ENCODE results near the gene PRKCG.

Gene PRKCG

GRCh38 chr19:53909471-53910169, 27.6 kb downstream of the PRKCG start:
- Histone ChIP-seq H3K9me3 (ENCODE audit: control extremely low read depth in 1 of 5, control insufficient read depth in 4 of 5, insufficient read depth in 2 of 5, low read depth in 1 of 5, low read length in 4 of 5) (no peaks in the 10 kb centered on the region), H3K4me1 (ENCODE audit: control extremely low read depth in 1 of 4, control insufficient read depth in 4 of 4, insufficient read depth in 4 of 4, low read length in 3 of 4) (peaks cover 0 to 13% (median 8%) of the 10 kb centered on the region in 4 experiments), H3K27me3 (replicated peaks in 2 of 5; ENCODE audit: control insufficient read depth in 4 of 5, insufficient read depth in 5 of 5, low read length in 4 of 5) (peaks cover 0 to 89% (median 30%) of the 10 kb centered on the region in 5 experiments), H3K4me3 (ENCODE audit: control insufficient read depth in 1 of 7, extremely low read depth in 1 of 7, insufficient read depth in 4 of 7, low read depth in 2 of 7, low read length in 6 of 7) (no peak overlapping the region), H3K27ac (ENCODE audit: insufficient read depth in 1 of 2, low read depth in 1 of 2, low read length in 2 of 2, poor library complexity in 1 of 2, severe bottlenecking in 2 of 2) (no peak overlapping the region), H3K36me3 (ENCODE audit: control insufficient read depth in 4 of 4, insufficient read depth in 4 of 4, low read length in 3 of 4) (no peaks in the 10 kb centered on the region)
- ChIA-PET CTCF (no interaction called here), POLR2A (interaction anchor here (0.7 kb wide), 1 partner anchor 378 kb away, joined by 3 read pairs; no protein-coding TSS in a partner anchor)
- 2% methylated on average over 45 of the region's 47 CpGs for WGBS (ENCODE audit: insufficient coverage)
- DNase-seq, result no peak

- 1% methylated on average over 12 of the region's 13 CpGs for WGBS (ENCODE audit: insufficient coverage)
- H3K9me3 ChIP-seq (ENCODE audit: control extremely low read depth in 1 of 5, control insufficient read depth in 4 of 5, insufficient read depth in 2 of 5, low read depth in 1 of 5, low read length in 4 of 5), result no peaks in the 10 kb centered on the region
- no peak overlapping the region for H3K27ac ChIP-seq (ENCODE audit: insufficient read depth in 1 of 2, low read depth in 1 of 2, low read length in 2 of 2, poor library complexity in 1 of 2, severe bottlenecking in 2 of 2)
- POLR2A ChIA-PET, result interaction anchor here (0.7 kb wide), 1 partner anchor 377 kb away, joined by 3 read pairs; no protein-coding TSS in a partner anchor
- DNase-seq, result no peak
- H3K27me3 ChIP-seq (replicated peaks in 2 of 5; ENCODE audit: control insufficient read depth in 4 of 5, insufficient read depth in 5 of 5, low read length in 4 of 5), result peaks cover 0 to 87% (median 30%) of the 10 kb centered on the region in 5 experiments
- H3K36me3 ChIP-seq (ENCODE audit: control insufficient read depth in 4 of 4, insufficient read depth in 4 of 4, low read length in 3 of 4), result no peaks in the 10 kb centered on the region
- CTCF ChIA-PET, result no interaction called here
- no peak overlapping the region for H3K4me3 ChIP-seq (ENCODE audit: control insufficient read depth in 1 of 7, extremely low read depth in 1 of 7, insufficient read depth in 4 of 7, low read depth in 2 of 7, low read length in 6 of 7)
- H3K4me1 ChIP-seq (ENCODE audit: control extremely low read depth in 1 of 4, control insufficient read depth in 4 of 4, insufficient read depth in 4 of 4, low read length in 3 of 4), result peaks cover 0 to 13% (median 8%) of the 10 kb centered on the region in 4 experiments
These were observed 28.1 kb downstream of the PRKCG start for GRCh38 chr19:53910170-53910518.

DNA sequence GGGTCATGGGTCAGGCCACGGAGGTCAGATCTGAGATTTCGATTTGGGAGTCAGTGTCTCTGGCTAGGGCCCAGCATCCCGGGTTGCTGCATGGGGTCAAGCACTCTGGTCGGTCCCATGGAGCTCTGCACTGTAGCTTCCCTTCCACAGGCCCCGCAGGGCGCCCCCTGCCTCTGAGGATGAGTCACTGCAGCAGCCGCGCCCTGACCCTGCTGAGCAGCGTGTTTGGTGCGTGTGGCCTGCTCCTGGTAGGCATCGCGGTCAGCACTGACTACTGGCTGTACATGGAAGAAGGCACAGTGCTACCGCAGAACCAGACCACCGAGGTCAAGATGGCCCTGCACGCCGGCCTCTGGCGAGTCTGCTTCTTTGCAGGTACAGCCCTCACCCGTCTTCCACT, 30.7 kb downstream of the PRKCG start:
- WGBS (ENCODE audit: insufficient coverage), result 72% methylated on average over 17 of the region's 18 CpGs
- ChIA-PET CTCF (interaction anchor here (1.1 to 1.7 kb wide), 2 partner anchors 16 to 111 kb away, joined by 3 to 6 read pairs; no protein-coding TSS in a partner anchor), POLR2A (no interaction called here)
- Histone ChIP-seq H3K36me3 (ENCODE audit: control insufficient read depth in 4 of 4, insufficient read depth in 4 of 4, low read length in 3 of 4) (no peaks in the 10 kb centered on the region), H3K4me1 (ENCODE audit: control extremely low read depth in 1 of 4, control insufficient read depth in 4 of 4, insufficient read depth in 4 of 4, low read length in 3 of 4) (peaks cover 0 to 11% (median 7%) of the 10 kb centered on the region in 4 experiments), H3K4me3 (ENCODE audit: control insufficient read depth in 1 of 7, extremely low read depth in 1 of 7, insufficient read depth in 4 of 7, low read depth in 2 of 7, low read length in 6 of 7) (no peak overlapping the region), H3K9me3 (ENCODE audit: control extremely low read depth in 1 of 5, control insufficient read depth in 4 of 5, insufficient read depth in 2 of 5, low read depth in 1 of 5, low read length in 4 of 5) (no peaks in the 10 kb centered on the region), H3K27me3 (replicated peaks in 2 of 5; ENCODE audit: control insufficient read depth in 4 of 5, insufficient read depth in 5 of 5, low read length in 4 of 5) (peaks cover 0 to 66% (median 25%) of the 10 kb centered on the region in 5 experiments), H3K27ac (ENCODE audit: insufficient read depth in 1 of 2, low read depth in 1 of 2, low read length in 2 of 2, poor library complexity in 1 of 2, severe bottlenecking in 2 of 2) (no peak overlapping the region)
- DNase-seq, result no peak

DNA sequence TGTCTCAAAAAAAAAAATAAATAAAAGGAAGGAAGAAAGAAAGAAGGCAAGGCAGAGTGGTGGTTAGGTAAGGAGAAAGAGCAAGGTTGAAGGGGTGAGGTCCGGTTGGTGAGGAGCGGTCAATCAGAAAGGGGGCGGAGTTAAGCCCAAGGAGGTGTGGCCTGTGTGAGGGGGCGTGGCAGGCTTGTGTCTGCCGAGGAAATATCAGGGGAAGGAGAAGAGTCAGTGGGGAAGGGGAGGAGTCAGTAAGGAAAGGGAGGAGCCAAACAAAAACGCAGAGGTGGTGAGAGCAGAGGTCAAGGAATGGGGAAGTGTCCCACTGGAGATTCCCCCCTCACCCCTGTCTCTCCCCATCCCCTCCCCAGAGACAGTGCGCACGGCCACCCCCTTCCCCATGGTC, 33.0 kb downstream of the PRKCG start:
- H3K27ac ChIP-seq (ENCODE audit: insufficient read depth in 1 of 2, low read depth in 1 of 2, low read length in 2 of 2, poor library complexity in 1 of 2, severe bottlenecking in 2 of 2), result no peak overlapping the region
- H3K9me3 ChIP-seq (ENCODE audit: control extremely low read depth in 1 of 5, control insufficient read depth in 4 of 5, insufficient read depth in 2 of 5, low read depth in 1 of 5, low read length in 4 of 5), result no peaks in the 10 kb centered on the region
- POLR2A ChIA-PET, result no interaction called here
- CTCF ChIA-PET, result no interaction called here
- H3K36me3 ChIP-seq (ENCODE audit: control insufficient read depth in 4 of 4, insufficient read depth in 4 of 4, low read length in 3 of 4), result no peaks in the 10 kb centered on the region
- H3K27me3 ChIP-seq (replicated peaks in 2 of 5; ENCODE audit: control insufficient read depth in 4 of 5, insufficient read depth in 5 of 5, low read length in 4 of 5), result peaks cover 0 to 46% (median 10%) of the 10 kb centered on the region in 5 experiments
- 69% methylated on average over 6 of the region's 8 CpGs for WGBS (ENCODE audit: insufficient coverage)
- H3K4me3 ChIP-seq (ENCODE audit: control insufficient read depth in 1 of 7, extremely low read depth in 1 of 7, insufficient read depth in 4 of 7, low read depth in 2 of 7, low read length in 6 of 7), result no peak overlapping the region
- no peak for DNase-seq
- H3K4me1 ChIP-seq (ENCODE audit: control extremely low read depth in 1 of 4, control insufficient read depth in 4 of 4, insufficient read depth in 4 of 4, low read length in 3 of 4), result no peaks in the 10 kb centered on the region

DNA sequence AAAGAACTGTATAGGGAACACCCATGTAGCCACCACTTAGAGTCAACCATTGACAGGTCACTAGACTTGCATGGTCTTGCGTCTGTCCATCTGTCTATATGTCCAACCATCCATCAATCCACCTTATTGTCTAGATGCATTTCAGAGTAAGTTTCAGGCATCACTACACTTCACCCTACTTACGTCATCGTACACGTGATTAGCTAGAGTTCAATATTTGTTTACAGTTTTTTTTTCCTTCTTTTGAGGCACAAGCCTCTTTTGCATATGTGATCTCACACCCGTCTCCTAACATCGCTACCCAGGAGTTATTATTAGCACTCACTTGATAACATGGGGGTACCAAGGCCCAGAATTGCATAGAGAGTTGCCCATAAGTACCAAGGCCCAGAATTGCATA, 34.0 kb downstream of the PRKCG start:
- WGBS (ENCODE audit: insufficient coverage), result 82% methylated on average over 4 of the region's 6 CpGs
- Histone ChIP-seq H3K27ac (ENCODE audit: insufficient read depth in 1 of 2, low read depth in 1 of 2, low read length in 2 of 2, poor library complexity in 1 of 2, severe bottlenecking in 2 of 2) (no peak overlapping the region), H3K4me1 (ENCODE audit: control extremely low read depth in 1 of 4, control insufficient read depth in 4 of 4, insufficient read depth in 4 of 4, low read length in 3 of 4) (no peaks in the 10 kb centered on the region), H3K9me3 (ENCODE audit: control extremely low read depth in 1 of 5, control insufficient read depth in 4 of 5, insufficient read depth in 2 of 5, low read depth in 1 of 5, low read length in 4 of 5) (no peaks in the 10 kb centered on the region), H3K27me3 (replicated peaks in 2 of 5; ENCODE audit: control insufficient read depth in 4 of 5, insufficient read depth in 5 of 5, low read length in 4 of 5) (peaks cover 0 to 36% (median 5%) of the 10 kb centered on the region in 5 experiments), H3K36me3 (ENCODE audit: control insufficient read depth in 4 of 4, insufficient read depth in 4 of 4, low read length in 3 of 4) (no peaks in the 10 kb centered on the region), H3K4me3 (ENCODE audit: control insufficient read depth in 1 of 7, extremely low read depth in 1 of 7, insufficient read depth in 4 of 7, low read depth in 2 of 7, low read length in 6 of 7) (no peak overlapping the region)
- DNase-seq, result no peak
- ChIA-PET POLR2A (no interaction called here), CTCF (no interaction called here)

GRCh38 chr19:53917356-53917755, 35.4 kb downstream of the PRKCG start:
- DNase-seq, result no peak
- Histone ChIP-seq H3K27ac (ENCODE audit: insufficient read depth in 1 of 2, low read depth in 1 of 2, low read length in 2 of 2, poor library complexity in 1 of 2, severe bottlenecking in 2 of 2) (no peak overlapping the region), H3K4me1 (ENCODE audit: control extremely low read depth in 1 of 4, control insufficient read depth in 4 of 4, insufficient read depth in 4 of 4, low read length in 3 of 4) (no peaks in the 10 kb centered on the region), H3K9me3 (ENCODE audit: control extremely low read depth in 1 of 5, control insufficient read depth in 4 of 5, insufficient read depth in 2 of 5, low read depth in 1 of 5, low read length in 4 of 5) (no peaks in the 10 kb centered on the region), H3K27me3 (replicated peaks in 2 of 5; ENCODE audit: control insufficient read depth in 4 of 5, insufficient read depth in 5 of 5, low read length in 4 of 5) (peaks cover 0 to 24% (median 0%) of the 10 kb centered on the region in 5 experiments), H3K4me3 (ENCODE audit: control insufficient read depth in 1 of 7, extremely low read depth in 1 of 7, insufficient read depth in 4 of 7, low read depth in 2 of 7, low read length in 6 of 7) (no peak overlapping the region), H3K36me3 (ENCODE audit: control insufficient read depth in 4 of 4, insufficient read depth in 4 of 4, low read length in 3 of 4) (no peaks in the 10 kb centered on the region)
- WGBS (ENCODE audit: insufficient coverage), result 92% methylated on average over 7 of the region's 7 CpGs
- ChIA-PET POLR2A (no interaction called here), CTCF (interaction anchor here (1.2 to 1.3 kb wide), 2 partner anchors 10 to 106 kb away, joined by 3 to 4 read pairs; no protein-coding TSS in a partner anchor)

DNA sequence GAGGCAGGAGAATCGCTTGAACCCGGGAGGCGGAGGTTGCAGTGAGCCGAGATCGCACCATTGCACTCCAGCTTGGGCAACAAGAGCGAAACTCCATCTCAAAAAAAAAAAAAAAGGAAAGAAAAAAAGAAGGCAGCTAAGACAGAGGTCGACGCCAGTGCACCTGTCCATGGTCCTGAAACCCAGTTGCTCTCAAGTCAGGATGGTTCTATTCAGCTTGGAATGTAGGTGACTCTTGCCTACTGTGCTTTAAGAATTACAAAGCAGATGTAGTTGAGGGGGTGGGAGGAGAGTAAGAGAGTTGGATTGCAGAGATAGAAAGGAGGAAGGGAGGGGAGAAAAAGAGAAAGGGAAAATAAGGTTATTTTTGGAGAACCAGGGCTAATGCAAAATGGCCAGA, 45.7 kb downstream of the PRKCG start:
- POLR2A ChIA-PET, result no interaction called here
- Histone ChIP-seq H3K9me3 (ENCODE audit: control extremely low read depth in 1 of 5, control insufficient read depth in 4 of 5, insufficient read depth in 2 of 5, low read depth in 1 of 5, low read length in 4 of 5) (no peaks in the 10 kb centered on the region), H3K27ac (ENCODE audit: insufficient read depth in 1 of 2, low read depth in 1 of 2, low read length in 2 of 2, poor library complexity in 1 of 2, severe bottlenecking in 2 of 2) (no peak overlapping the region), H3K4me1 (ENCODE audit: control extremely low read depth in 1 of 4, control insufficient read depth in 4 of 4, insufficient read depth in 4 of 4, low read length in 3 of 4) (no peaks in the 10 kb centered on the region), H3K36me3 (ENCODE audit: control insufficient read depth in 4 of 4, insufficient read depth in 4 of 4, low read length in 3 of 4) (no peaks in the 10 kb centered on the region), H3K4me3 (ENCODE audit: control insufficient read depth in 1 of 7, extremely low read depth in 1 of 7, insufficient read depth in 4 of 7, low read depth in 2 of 7, low read length in 6 of 7) (no peak overlapping the region), H3K27me3 (replicated peaks in 2 of 5; ENCODE audit: control insufficient read depth in 4 of 5, insufficient read depth in 5 of 5, low read length in 4 of 5) (peaks cover 0 to 3% (median 0%) of the 10 kb centered on the region in 5 experiments)
- CTCF ChIA-PET, result no interaction called here
- 5% methylated on average over 2 of the region's 8 CpGs for WGBS (ENCODE audit: insufficient coverage)
- DNase-seq, result peak; percentile 74 to 90 (median 84)
